Adipocyte (in vitro differentiated cells): ENCODE results near the gene ADAT3.
"Not testable (repeated sequence)": the region's sequence is repeated elsewhere in the genome, so short reads cannot be mapped to it uniquely, and the experiment has no call there.

Experiments used
- DNase-seq: peaks from one replicate; pipeline ENCODE4 v3.0.0-alpha.2; 2015; ENCODE audit warnings: low read depth
- H3K27me3 ChIP-seq: replicated peaks from 2 replicates; pipeline ENCODE4 v1.7.0; 2013; ENCODE audit warnings: mild to moderate bottlenecking, low read length, moderate library complexity; ENCODE audit not compliant: control insufficient read depth, insufficient read depth
- H3K36me3 ChIP-seq: 2 replicates; pipeline ENCODE4 v1.7.0; 2013; ENCODE audit warnings: low read length, mild to moderate bottlenecking, moderate library complexity; ENCODE audit not compliant: control insufficient read depth, insufficient read depth, severe bottlenecking
- H3K4me1 ChIP-seq: 2 replicates; pipeline ENCODE4 v1.7.0; 2013; ENCODE audit warnings: mild to moderate bottlenecking, low read length, moderate library complexity; ENCODE audit not compliant: control insufficient read depth, insufficient read depth
- H3K4me3 ChIP-seq: 2 replicates; pipeline ENCODE4 v1.7.0; 2013; ENCODE audit warnings: mild to moderate bottlenecking, low read length, moderate library complexity
- H3K9ac ChIP-seq: 2 replicates; pipeline ENCODE4 v1.7.0; 2013; ENCODE audit warnings: mild to moderate bottlenecking, low read length, moderate library complexity
- H3K9me3 ChIP-seq: 2 replicates; pipeline ENCODE4 v1.7.0; 2013; ENCODE audit warnings: mild to moderate bottlenecking, low read length, moderate library complexity; ENCODE audit not compliant: control insufficient read depth

The ADAT3 gene

GRCh38 chr19:1871140-1871597 is 34.0 kb upstream of the ADAT3 start:
- Histone ChIP-seq H3K27me3 (no peaks in the 10 kb centered on the region), H3K9ac (no peak overlapping the region), H3K4me3 (no peak overlapping the region), H3K9me3 (no peaks in the 10 kb centered on the region), H3K36me3 (peaks cover 4% of the 10 kb centered on the region), H3K4me1 (peaks cover 22% of the 10 kb centered on the region)
- DNase-seq = no peak

GRCh38 chr19:1871630-1872029 is 33.6 kb upstream of the ADAT3 start:
- no peak overlapping the region for H3K9ac ChIP-seq
- DNase-seq = no peak
- H3K4me3 ChIP-seq = no peak overlapping the region

GRCh38 chr19:1872807-1873523 is 32.2 kb upstream of the ADAT3 start:
- H3K27me3 ChIP-seq = no peaks in the 10 kb centered on the region
- DNase-seq = no peak
- H3K9me3 ChIP-seq = no peaks in the 10 kb centered on the region
- H3K9ac ChIP-seq = peak overlapping the region; percentile 98
- H3K36me3 ChIP-seq = peaks cover 4% of the 10 kb centered on the region
- H3K4me1 ChIP-seq = peaks cover 27% of the 10 kb centered on the region
- H3K4me3 ChIP-seq = peak overlapping the region; percentile 92

More at GRCh38 chr19:1871630-1872029, 33.6 kb upstream of the ADAT3 start:
- Histone ChIP-seq H3K27me3 (no peaks in the 10 kb centered on the region), H3K36me3 (peaks cover 4% of the 10 kb centered on the region), H3K4me1 (peaks cover 27% of the 10 kb centered on the region), H3K9me3 (no peaks in the 10 kb centered on the region)

- Histone ChIP-seq H3K9ac (peak overlapping the region; percentile 98), H3K4me1 (peaks cover 27% of the 10 kb centered on the region), H3K4me3 (peak overlapping the region; percentile 92), H3K27me3 (no peaks in the 10 kb centered on the region), H3K9me3 (no peaks in the 10 kb centered on the region), H3K36me3 (peaks cover 4% of the 10 kb centered on the region)
- no peak for DNase-seq
Measured at GRCh38 chr19:1873524-1874473, 31.4 kb upstream of the ADAT3 start.

GRCh38 chr19:1874554-1875185 is 30.5 kb upstream of the ADAT3 start:
- DNase-seq = no peak
- Histone ChIP-seq H3K9me3 (no peaks in the 10 kb centered on the region), H3K36me3 (peaks cover 4% of the 10 kb centered on the region), H3K4me3 (peak overlapping the region; percentile 92), H3K27me3 (no peaks in the 10 kb centered on the region), H3K9ac (peak overlapping the region; percentile 98), H3K4me1 (peaks cover 27% of the 10 kb centered on the region)

- Histone ChIP-seq H3K9ac (peak overlapping the region; percentile 98), H3K4me3 (peak overlapping the region; percentile 92), H3K4me1 (peaks cover 27% of the 10 kb centered on the region)
- not testable (repeated sequence) for H3K9me3 ChIP-seq, H3K36me3 ChIP-seq, DNase-seq, H3K27me3 ChIP-seq
Measured at GRCh38 chr19:1875265-1875645, 29.9 kb upstream of the ADAT3 start.

- peak overlapping the region; percentile 92 for H3K4me3 ChIP-seq
- peaks cover 4% of the 10 kb centered on the region for H3K36me3 ChIP-seq
- peak overlapping the region; percentile 98 for H3K9ac ChIP-seq
- H3K27me3 ChIP-seq = no peaks in the 10 kb centered on the region
- no peaks in the 10 kb centered on the region for H3K9me3 ChIP-seq
- peak; percentile 97 for DNase-seq
- peaks cover 27% of the 10 kb centered on the region for H3K4me1 ChIP-seq
Measured at GRCh38 chr19:1875646-1876495, 29.3 kb upstream of the ADAT3 start.

GRCh38 chr19:1876496-1877279 is 28.5 kb upstream of the ADAT3 start:
- H3K36me3 ChIP-seq, H3K27me3 ChIP-seq, H3K9me3 ChIP-seq, DNase-seq: not testable (repeated sequence)
- H3K4me3 ChIP-seq = peak overlapping the region; percentile 92
- H3K4me1 ChIP-seq = peaks cover 27% of the 10 kb centered on the region
- peak overlapping the region; percentile 98 for H3K9ac ChIP-seq

GRCh38 chr19:1877280-1877660 is 27.9 kb upstream of the ADAT3 start:
- H3K27me3 ChIP-seq, H3K9me3 ChIP-seq, H3K36me3 ChIP-seq, DNase-seq, H3K9ac ChIP-seq, H3K4me3 ChIP-seq: not testable (repeated sequence)
- peaks cover 27% of the 10 kb centered on the region for H3K4me1 ChIP-seq

GRCh38 chr19:1878583-1878982 is 26.6 kb upstream of the ADAT3 start:
- H3K4me3 ChIP-seq, H3K36me3 ChIP-seq, H3K9me3 ChIP-seq, H3K27me3 ChIP-seq, DNase-seq, H3K9ac ChIP-seq: not testable (repeated sequence)
- H3K4me1 ChIP-seq = peaks cover 29% of the 10 kb centered on the region
